Hematopoietic multipotent progenitor cell treated with erythropoietin and hydrocortisone succinate and interleukin-3 and kit ligand, for 4 days (in vitro differentiated cells): Measurements from ENCODE around the gene SUPT3H.
"Not testable (repeated sequence)": the region's sequence is repeated elsewhere in the genome, so short reads cannot be mapped to it uniquely, and the experiment has no call there.

Source experiments
- DNase-seq: peaks from one replicate; pipeline ENCODE4 v3.0.0-alpha.2; 2015

SUPT3H gene

DNA sequence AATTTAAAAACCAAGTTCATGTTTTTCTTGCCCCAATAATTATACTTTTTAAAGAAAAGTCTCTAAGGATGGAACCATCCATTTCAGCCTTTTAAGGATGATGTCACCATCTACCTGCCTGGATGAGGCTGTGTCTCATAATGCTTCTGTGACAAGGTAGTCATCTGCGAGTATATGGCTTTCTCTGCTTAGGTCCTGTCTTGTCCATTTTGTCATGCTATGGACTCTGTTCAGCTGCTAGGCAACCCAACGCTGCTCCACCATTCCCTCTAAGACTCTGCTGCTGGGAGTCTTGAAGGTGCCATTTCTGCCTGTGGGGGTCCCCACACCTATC is 509.4 kb downstream of the SUPT3H start:
- DNase-seq: no peak

DNA sequence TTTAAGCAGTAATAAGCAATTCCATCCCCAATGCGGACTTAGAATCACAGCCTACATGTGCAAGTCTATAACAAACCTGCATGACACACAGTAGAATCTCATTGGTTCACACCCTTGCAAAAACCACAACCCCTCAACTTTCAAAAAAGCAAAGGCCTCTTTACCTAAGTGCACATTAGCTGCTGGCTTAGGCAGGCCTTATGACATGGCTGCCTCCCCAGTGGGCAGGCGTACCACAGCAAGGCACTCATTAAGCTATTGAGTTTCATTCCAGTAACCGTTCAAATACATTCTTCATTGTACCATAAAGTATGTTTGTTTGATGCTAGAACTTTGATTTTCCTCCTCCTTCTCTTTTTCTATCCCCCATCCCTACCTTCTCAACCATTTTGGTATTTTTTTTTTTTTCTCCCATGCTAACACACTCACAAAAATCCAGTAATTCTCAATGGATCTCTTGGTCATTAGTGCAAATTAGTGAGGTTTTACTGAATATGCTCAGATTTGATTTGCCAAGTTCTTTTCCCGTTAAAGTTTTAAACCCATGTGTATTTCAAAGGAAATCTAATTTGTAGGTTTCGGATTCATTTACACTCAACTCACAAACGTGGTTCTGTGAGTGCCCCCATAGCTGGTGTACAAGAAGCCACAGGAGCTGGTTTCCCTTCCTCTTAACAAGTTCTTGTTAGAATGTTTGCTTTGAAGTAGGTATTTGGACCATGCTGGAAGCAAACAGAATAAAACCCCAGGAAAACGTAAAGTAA is 510.0 kb downstream of the SUPT3H start:
- DNase-seq: no peak

DNA sequence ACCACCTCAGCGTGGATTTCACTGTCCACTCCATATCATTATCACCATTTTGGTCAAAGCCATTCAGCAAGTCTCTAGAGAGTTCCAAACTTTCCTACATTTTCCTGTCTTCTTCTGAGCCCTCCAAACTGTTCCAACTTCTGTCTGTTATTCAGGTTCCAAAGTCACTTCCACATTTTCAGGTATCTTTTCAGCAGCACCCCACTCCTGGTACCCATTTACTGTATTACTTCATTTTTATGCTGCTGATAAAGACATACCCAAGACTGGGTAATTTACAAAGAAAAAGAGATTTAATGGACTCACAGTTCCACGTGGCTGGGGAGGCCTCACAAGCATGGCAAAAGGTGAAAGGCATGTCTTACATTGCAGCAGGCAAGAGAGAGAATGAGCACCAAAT is 512.5 kb downstream of the SUPT3H start:
- DNase-seq: not testable (repeated sequence)

DNA sequence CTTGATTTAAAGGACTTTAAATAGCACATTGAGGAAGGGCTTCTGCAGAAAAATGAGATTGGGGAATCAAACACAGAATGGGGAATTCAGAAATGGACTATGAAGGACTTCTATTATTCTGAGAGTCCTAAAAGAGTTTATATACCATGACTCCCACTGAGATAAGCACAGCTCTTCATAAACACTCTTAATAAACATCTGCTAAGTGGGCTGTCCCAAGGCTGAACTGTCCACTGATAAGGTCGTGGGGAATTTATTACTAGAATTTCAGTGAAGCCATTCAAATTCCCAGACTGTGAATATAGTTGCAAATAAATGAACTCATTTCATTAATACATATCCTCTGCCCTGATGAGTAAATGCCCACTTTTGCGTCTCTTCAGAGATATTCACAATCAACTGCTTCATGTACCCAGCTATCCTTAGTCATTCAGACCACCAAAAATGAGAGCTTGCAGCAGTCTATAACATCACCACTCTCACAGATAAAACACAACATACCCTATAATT is 517.8 kb downstream of the SUPT3H start:
- no peak for DNase-seq

DNA sequence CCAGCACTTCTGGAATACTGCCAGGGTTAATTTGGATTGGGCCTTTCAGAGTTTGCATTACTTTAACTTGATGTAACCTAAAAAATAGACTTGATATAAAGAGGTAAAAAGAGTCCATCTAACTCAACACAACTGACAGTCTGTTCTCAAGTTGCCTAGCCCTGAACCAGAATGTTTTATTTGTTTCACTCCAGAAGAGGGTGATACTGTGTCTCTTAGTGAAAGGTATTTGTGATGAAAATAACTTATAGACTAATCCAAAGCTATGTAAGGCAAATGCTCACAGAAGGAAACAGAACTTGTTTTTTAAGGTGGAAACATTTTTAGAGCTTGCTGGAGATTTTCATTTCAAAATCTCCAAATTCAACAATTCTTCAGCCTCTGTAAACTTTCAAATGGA is 518.7 kb downstream of the SUPT3H start:
- no peak for DNase-seq

DNA sequence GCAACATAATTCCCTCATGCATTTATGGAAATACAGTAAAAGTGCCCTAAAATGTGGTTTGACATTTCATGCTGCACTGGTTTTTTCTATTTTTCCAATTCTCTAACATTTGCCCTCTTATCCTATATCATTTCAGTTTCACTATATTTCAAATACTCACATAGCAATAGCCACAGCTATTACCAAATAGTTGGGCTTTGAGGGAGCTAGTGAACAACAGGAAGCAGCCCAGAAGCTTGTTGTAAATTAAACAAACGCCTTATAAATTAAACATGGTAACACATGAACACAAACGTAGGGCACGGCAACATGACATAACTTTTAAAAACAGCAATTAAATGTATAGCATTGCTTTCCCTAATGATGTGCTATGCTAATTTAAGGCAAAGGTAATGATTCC is 521.3 kb downstream of the SUPT3H start:
- peak; percentile 9 for DNase-seq

DNA sequence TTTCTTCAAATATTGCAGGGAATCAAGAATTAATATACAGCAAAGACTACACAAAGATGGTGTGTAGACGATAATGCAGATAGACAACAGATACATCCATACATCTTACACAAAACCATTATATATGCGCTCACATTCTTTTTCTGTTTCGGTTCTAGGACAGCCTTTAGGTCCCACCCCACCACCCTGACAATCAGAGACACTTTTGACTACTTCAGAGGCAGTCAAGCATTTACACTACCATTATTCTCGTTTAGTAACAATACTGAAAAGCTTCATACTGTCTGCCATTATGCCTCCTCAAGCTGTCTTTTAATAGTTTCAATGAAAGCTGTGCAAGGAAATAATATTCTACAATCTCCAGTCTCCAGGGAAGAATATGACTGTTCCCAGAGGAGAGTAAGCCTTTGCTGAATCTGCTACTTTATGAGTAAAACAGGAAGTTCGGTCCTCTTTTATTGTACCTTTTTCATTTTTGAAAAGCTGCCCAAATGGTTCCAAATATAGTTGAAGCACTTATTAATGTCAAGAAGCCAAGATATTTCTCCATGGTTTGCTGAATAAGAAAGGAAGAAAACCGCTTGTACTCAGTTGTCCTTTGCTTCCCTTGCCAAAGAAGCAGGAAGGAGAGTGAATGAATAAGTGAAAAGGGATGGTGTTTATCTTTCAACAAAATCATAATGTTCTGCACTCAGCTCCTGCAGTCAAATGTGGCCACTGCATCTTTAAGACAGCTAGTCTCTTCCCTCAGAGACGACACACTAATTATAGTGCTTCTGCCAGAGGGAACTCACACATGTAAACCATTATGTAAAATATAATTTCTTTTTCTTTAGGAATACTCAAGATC is 521.9 kb downstream of the SUPT3H start:
- no peak for DNase-seq

DNA sequence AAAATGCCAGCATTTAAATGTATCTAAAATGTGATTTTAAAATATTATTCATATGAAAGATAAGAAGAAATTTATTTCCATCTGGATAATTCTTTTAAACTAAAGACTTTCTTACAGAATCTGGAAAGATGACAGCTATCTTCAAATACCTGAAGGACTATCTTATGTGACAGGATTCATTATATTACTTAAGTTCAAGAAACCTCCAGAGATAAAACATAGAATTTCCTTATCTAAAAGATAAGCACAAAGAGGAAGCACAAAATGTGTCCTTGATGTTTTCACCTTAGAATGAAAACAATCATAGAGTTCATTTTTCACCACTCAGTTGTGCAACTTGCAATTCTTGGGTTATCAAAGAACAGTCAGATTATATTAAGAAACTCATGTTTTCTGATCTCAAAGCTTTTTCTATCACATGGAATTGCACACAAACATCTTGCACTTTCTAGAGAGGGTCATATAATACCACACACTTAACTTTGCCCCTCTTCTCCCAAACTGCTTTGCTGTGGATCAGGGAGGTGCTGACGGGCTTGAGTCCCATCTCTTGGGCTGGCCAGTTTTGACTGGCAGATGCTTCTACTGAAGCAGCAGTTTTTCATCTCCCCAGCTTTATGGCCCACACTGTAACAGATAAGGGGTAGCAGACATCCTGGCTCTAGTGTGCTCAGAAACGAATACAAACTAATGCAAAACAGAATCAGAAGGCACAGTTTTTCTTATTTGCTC is 522.9 kb downstream of the SUPT3H start:
- peak; percentile 35 for DNase-seq

DNA sequence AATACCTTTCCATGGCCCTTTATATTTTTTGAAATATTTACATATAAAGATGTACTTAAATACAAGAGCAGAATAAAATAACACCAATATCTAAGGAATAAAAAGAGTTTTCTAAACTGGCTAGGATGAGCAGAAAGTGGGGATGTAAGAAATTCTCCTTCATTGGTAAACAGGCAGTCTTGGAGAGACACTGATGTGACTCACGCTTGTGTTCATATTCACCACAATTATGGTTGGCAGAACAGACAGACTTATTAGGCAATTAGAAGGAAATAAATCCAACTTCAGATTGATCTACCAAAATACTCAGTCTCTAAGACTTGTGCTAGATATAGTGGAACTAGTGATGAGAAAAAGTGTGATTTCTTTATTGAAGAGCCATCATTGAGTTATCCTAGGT is 526.6 kb downstream of the SUPT3H start:
- no peak for DNase-seq

DNA sequence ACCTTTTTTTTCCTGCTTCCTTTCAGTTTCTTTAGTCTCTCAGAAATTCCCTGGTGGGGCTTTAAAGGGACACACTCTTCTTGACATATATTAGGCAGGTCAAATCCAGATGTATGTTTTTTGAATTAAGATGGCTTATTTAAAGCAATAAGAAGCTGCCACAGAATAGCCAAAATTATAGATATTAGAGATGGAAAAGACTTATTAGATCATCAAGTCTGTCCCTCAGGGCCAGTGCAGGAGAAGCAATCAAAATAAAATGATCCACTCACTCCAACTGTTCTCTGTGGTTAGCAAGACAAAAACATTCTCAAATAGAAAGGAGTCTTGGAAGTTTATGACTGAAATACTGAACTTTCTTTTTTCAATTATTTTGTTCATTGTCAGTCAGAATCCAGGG is 527.4 kb downstream of the SUPT3H start:
- DNase-seq: no peak

DNA sequence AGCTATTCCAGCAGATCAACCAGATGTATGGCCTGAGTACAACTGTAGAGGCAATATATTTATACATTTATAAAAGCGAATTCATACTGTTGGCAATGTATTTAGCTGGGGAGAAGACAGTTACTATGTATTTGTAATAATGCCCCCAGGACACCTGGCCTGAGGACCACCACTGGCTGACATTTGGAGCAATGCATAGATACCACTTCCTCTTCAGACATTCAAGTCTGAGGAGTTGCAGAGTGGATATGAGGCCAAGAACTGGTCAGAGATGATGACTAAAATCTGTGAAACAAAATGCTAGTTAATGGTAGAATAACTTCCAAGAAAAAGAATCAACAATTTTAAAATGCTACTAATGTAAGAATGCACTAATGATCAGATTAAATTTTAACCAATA is 527.9 kb downstream of the SUPT3H start:
- no peak for DNase-seq

DNA sequence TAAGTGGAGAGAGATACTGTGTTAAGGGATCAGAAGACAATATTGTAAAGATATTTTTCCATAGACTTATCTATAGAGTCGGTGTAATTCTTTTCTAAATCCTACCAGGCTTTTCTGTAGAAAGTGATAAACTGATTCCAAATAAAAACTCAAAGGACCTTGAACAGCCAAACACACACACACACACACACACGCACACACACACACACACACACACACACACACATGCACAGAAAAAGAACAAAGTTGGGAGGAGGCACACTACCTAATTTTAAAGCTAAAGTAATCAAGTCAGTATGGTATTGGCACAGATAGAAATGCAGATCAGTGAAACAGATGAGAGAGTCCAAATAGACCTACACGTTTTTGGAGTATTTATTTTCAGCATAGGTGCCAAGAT is 534.0 kb downstream of the SUPT3H start:
- no peak for DNase-seq

DNA sequence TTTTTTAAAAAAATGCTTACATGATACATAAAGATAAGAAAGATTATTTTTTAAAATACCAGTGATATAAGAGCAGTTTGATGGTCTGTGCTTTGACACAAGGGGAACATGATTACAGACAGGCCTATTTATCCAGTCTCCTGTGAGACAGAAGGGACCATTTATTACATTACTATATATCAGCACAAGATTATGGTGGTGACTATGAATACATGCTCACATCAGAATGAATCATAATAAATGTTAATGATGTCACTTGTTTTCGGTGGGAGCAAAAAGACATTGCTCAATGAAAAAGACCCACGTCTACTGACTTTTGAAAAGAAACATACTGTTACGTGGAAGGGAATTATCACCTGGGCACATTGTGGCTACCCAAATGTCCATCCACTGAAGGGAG is 535.1 kb downstream of the SUPT3H start:
- no peak for DNase-seq

DNA sequence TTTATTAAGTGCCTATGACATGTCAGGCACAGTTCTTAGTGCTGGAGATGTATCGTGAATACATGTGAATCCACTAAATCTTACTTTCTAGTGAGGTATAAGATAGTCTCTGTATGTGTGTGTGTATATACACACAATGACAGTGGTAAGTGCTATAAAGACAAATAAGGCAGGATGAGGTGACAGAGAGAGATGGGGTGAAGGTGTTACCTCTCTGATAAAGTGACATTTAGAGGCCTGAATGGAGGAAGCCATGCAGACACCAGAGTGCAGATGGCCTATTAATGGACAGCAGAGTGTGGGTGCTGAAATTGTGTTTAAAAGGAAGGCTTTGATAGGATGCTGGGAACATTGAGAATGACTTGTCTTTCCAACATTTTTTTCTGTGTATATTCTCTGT is 535.9 kb downstream of the SUPT3H start:
- DNase-seq: no peak

DNA sequence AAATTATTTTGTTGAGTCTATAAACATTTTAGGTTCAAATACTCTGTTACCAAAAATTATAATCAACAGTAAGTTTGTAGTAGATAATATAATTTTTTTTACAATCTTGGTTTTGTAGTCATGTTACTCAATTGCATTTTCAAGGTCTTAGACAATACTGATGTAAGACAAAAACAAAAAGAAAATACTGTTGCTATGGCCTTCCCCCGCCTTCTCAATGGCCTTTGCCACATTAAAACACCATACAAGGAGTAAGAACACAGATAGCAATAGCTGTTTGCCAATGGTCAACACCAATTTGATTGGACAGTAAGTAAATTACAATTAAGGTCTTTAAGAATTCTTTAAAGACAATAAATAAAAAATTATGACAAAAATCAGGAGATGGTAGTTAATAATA is 540.0 kb downstream of the SUPT3H start:
- DNase-seq: no peak

DNA sequence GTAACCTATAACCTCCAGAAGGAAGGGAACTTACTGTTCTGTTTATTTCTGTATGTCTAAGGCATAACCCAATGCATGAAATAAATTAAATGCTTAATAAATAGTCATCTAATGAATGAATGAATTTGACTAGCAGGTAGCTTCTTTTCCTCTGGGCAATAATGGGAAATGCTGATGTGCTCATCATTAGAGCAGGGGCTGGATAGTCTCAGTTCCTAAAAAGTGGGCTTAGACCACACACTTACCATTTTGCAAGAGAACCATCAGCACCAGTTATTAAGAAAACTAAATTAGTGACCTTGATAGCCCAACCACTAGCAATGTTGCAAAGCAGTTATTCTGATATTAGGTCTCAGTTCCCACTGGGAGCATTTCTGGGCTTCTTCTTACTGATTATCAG is 540.5 kb downstream of the SUPT3H start:
- DNase-seq: no peak

DNA sequence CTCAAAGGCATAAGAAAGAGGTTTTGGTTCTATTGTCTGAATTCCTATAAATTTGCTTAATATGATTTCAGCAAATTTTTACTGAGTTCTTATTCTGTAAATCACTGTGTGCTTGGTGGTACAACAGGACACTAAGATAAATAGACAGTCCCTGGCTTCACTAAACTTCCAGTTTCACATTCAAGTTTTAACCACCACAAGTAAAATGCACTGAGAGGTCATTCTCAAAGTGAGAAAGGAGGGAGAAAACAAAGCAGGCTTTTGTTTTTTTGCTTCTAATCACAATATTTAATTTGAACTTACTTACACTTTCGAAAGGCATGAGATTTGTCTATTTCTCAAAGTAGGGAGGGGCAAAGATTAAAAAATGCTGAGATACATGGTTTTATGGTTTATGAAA is 544.5 kb downstream of the SUPT3H start:
- no peak for DNase-seq

DNA sequence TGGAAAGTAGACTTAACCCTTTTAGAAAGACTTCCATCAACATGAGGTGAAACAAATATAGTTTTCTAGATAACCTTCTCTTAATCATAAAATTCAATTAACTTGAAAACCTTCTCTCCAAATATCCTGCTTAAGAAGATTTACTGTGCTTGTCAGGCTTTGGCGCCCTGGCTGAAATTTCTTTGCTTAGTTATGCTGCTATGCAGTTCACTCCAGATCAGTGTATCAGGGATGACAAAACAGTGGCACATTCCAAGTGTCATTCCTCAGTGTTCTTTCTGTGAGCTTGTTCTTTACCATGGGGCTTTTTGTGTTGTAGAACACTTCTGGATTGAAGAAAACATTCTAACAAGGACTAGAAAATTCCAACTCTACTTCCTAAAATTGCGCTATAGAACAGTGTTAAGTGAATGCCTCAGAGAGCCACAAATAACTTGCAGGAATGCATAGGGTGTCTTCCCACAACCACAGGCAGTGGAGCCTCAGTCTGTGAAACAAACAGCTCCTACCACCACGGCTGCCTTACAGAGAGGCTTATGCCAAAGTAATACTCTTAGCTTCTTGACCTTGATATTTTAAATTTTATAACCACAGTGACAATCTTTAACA is 546.6 kb downstream of the SUPT3H start:
- no peak for DNase-seq

DNA sequence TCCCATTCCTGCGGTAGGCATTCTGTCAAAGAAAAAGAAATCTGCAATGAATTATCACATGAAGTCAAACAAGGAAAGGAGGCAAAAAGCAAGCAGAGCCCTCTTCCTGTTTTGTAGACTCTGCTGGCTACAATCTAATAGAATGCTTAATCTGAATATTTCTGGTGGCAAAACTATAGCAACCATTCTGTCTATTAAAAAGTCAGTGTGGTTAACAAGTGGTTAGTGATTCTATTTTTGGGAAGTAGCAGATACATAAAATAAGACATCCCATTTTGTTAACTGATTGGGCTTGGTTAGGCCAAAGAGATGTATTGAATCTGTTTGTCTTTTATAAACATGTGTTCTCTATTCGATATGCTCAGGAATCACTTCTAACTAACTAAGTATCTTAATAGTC is 547.9 kb downstream of the SUPT3H start:
- DNase-seq: peak; percentile 40

DNA sequence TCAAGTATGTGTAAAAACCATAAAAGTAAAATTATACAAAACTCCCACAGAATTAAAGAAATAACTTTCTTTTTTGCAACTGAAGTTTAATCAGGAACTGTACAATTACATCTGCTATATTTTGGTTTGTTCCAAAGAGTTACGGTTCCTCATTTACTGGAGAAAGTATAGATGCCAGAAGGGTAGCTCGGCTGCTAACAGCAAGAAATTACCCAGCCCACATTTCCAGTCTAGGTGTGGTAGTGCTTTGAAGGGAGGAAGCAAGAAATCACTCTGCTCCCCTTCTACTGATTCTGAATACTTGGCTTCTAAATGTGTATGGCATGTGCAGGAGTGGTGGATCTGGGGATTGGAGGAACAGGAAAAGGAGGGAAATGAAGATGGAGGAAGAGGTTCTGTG is 549.0 kb downstream of the SUPT3H start:
- DNase-seq: peak; percentile 42

DNA sequence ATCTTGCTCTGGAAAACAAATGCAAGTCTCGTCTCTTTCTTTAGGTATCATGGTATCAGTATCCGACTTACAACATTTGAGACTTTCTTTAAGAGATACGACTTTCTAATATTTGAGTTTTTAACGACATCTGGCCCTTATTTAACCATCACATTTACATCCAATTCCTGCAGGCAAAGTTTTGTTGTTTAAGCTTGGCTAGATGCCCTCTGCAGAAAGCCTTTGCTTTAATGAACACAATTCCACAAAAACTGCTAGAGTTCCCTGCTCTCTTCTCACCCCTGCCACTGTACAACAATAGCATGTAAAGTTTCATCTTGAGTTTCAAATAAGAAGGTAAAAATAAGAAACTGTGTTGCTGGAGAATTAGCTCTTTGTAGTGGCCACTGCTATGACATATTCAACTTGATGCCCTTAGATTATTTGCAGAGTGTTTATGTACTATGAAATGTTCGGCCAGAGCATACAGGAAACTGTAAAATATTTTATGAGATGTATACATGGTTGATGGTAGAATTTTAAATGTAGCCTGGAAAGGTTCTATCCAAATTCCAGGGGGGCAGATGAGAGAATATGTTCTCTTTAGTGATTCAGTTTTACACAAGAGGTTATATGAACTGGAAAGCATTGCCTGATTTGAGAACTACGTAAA is 551.6 kb downstream of the SUPT3H start:
- no peak for DNase-seq

DNA sequence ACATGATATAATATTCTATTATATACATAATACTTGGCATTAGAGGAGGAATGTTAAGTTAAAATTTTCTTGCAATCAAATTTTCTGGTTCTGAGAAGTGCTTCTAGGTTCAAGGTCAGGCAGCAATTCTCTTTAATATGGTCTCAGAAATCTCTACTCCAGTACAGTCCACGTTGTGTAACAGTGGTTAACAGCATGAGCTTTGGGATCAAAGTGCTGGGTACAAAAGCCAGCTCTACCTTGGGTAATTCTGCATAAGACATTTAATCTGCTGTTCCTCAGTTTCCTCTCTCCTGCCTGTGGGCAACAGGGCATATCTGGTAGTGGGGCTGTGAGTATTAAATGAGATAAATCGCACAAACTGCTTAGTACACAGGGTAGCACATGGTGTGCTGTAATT is 552.5 kb downstream of the SUPT3H start:
- no peak for DNase-seq

DNA sequence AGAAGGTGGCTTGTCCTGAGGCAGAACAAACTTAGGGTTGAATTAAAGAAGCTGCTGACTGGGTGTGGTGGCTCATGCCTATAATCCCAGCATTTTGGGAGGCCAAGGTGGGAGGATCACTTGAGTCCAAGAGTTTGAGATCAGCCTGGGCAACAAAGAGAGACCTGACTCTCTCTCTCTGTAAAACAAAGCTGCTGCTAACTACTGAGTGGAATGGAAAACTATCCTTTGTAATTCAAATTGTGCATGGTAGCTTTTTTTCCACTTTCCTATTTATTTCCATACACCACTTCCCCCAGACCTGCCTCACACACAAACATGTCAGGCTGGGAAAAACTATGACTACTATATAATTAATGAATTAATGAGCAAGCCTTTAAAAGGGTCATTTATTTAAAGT is 553.2 kb downstream of the SUPT3H start:
- no peak for DNase-seq
